M059J (cell line): ENCODE data around the gene CHCHD6. TPM values are rescaled to one million over a fixed set of nuclear protein-coding genes. Genes with fewer than 3 reads are reported as not detected.
A peak's percentile ranks its signal among the peaks of the same experiment; 100 is the strongest.

Experiments
- DNase-seq: peaks from one replicate; pipeline ENCODE4 v3.0.0-alpha.2; 2012; ENCODE audit warnings: low read depth
- total RNA-seq: library from RNA; depleted of rRNA; stranded (reverse); fragments of >200 nt; shearing (Covaris generic); gene quantifications from 2 replicates; pipeline ENCODE4 v1.2.3, GENCODE V29; 2014

Gene CHCHD6
- total RNA-seq, 1 experiment from 2014 or later = 18.7 TPM

DNA sequence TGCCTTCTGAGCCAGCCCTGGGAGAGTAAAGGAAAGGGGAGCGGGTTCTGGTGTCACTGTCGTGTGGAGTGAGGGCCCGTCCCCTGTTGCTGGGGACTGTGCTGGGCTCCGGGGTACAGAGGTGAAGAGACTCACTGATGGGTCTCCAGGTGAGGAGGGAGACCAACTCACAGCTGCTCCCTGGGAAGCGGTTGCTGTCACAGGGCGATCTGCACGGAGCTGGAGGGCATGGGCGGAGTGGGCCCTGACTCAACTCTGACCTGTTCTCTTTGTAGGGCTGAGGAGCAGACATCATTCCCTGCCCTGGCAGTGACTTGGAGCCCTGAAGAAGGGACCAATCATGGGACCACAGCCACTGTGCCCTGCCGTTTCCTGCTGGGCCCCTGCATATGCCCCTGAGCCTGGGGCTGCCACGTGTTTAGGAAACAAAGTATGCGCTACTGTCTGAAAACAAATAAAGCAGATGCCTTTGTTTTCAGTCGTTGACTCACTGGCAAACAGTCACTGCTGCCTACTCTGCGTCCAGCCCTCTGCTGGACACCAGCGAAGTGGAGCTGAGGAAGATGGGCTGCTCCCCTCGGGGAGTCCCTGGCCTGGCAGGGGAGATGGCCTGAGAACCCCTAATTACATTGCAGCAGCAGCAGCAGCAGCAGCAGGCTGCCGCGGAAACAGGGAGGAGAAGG lies 256.0 kb downstream of the CHCHD6 start:
- peak; percentile 71 for DNase-seq

DNA sequence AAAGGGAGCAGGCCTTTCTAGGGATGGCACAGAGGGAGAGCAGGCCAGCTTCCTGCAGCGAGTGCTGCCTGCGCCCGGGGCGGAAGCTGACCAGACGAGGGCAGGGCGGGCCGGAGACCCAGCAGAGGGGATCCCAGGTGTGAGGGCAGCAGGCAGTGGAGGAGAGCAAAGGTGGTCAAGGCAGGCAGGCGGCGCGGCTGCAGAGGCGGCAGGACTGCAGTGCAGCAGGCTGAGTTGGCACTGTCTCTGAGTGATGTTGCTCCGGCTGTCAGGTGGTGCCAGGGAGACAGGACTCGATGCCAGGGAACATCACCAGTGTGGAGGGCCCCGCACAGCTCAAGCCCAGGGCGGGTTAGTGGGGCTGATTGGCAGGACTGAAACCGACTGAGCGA lies 256.6 kb downstream of the CHCHD6 start:
- DNase-seq = no peak

DNA sequence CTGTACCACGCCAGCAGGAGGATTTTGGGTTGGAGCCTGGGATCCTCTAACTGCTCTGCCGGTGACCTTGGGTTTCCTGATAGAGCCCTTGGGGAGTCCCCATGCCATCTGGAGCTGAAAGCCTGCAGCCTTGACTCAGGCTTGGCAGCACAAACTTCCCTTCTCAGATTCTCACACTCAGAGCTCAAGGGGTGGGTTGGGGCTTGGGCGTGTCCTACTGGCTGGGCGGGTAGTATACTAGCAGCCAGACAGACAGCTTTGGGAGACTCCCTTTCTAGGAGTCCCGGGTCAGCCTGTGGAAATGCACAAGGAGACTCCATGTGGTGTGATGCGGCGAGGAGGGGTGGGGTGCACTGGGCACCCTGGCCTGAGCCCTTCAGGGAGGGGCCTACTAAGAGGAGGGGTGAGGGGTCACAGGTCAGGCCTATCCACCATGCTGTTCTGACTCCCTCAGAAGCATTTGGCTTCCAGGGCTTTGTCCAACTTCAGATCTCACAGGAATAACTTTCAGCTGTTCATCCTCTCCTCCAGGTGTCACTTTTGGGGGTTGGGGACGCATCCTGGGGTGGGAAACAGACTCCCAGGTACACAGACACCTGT lies 257.3 kb downstream of the CHCHD6 start:
- peak; percentile 41 for DNase-seq

DNA sequence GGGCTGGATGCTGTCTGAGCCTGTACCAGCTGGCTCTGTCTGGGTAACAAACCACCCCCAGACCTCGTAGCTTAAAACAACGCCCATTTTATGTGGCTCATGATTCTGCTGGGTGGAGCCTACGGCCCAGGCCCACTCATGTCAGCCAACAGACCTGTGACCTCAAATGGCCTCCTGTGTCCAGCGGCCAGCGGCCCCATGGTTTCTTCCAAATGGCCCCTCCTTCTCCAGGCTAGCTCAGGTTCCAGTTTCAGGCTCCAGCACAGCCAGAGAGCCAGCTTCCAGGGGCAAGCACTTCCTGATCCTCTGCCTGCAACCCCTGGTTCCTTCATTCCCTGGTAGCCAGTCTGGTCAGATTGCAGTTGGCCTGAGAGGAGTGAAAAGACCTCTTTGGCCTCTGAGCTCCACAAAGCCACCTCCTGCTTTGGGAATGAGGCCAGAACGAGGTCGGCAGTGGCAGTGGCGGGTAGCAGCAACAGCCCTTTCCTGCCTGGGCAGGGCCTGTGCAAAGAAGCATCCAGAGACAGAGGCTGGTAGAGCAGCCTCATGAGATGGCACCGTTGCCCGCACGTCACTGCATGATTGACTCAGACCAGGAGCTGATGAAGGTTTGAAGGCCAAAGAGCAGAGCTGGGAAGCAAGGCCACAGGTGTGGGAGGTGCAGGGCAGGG lies 257.9 kb downstream of the CHCHD6 start:
- DNase-seq = no peak

DNA sequence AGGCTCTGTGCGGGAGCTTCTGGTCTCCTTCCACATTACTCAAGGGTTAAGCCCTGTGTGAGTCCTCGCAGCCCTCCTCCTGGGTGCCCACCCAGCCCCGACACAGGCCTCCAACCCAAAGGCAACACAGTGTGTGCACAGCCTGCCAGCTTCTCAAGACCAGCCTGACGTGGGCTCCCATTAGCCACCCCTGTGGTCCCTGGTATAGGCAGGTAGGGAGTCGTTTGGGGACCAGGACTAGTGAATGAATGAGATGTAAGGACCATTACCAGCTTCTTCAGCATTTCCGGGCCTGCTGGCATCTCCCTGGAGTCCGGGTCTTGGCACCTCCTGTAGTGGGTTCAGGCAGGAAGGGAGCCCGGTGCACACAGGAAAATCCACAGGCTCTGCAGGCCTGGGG lies 258.7 kb downstream of the CHCHD6 start:
- DNase-seq = no peak

DNA sequence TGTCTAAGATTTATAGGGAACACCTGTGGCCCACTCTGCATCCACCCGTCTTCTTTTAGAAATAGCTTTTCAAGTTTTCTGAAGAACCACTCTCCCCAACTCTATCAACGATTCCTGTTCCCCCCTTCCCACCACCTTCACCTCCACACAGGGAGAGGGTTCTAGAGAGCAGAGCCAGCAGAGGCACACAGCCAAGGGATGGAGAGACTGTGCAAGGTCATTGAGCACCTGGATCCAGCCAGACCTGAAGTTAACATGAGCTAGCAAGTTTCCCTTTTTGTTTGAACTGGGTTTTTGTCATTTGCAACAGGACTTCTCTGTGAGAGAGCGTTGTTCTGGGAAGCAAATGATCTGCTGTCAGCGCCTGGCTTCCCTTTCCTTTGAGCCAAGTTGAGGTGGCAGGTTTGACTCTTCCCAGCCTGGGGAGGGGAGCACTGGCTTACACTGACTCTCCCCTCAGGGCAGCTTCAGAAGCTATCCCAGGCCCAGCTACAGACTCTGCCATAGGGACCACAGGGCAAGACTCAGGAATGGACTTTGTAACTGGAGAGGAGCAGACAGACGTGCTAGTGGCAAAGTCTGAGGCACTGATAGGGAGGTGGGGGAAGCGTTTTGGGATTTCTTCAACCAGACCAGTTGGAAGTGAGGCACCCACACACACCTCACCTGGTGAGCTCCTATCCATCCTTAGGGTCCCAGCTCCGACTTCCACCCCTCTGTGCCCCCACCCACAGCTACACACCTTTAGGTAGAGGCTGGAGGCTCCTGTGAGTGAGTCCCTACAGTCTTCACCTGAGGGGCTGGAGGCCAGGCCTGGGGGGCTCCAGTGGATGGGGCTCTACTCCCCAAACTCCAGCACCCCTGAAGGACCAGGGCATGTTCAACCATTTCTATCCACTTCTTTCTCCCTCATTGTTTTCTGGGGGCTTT lies 259.5 kb downstream of the CHCHD6 start:
- no peak for DNase-seq

- DNase-seq = no peak
Measured at GRCh38 chr3:126964261-126964660, 260.2 kb downstream of the CHCHD6 start.

- no peak for DNase-seq
Measured at GRCh38 chr3:126964950-126965349, 260.9 kb downstream of the CHCHD6 start.

- DNase-seq = no peak
Measured at GRCh38 chr3:126965526-126966080, 261.6 kb downstream of the CHCHD6 start.

DNA sequence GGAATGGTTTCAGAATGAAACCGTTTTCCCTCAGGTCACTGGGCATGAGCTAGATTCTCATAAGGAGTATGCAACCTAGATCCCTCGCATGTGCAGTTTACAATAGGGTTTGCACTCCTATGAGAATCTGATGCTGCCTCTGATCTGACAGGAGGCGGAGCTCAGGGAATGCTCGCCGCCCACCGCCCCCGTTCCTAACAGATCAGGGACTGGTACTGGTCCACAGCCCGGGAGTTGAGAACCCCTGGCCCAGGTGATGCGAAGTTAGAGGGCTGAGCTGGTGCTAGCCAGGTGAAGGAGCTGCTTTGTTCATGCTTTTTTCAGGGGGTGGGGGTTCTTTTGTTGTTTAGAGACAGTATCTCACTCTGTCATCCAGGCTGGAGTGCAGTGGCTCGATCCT lies 263.3 kb downstream of the CHCHD6 start:
- no peak for DNase-seq

DNA sequence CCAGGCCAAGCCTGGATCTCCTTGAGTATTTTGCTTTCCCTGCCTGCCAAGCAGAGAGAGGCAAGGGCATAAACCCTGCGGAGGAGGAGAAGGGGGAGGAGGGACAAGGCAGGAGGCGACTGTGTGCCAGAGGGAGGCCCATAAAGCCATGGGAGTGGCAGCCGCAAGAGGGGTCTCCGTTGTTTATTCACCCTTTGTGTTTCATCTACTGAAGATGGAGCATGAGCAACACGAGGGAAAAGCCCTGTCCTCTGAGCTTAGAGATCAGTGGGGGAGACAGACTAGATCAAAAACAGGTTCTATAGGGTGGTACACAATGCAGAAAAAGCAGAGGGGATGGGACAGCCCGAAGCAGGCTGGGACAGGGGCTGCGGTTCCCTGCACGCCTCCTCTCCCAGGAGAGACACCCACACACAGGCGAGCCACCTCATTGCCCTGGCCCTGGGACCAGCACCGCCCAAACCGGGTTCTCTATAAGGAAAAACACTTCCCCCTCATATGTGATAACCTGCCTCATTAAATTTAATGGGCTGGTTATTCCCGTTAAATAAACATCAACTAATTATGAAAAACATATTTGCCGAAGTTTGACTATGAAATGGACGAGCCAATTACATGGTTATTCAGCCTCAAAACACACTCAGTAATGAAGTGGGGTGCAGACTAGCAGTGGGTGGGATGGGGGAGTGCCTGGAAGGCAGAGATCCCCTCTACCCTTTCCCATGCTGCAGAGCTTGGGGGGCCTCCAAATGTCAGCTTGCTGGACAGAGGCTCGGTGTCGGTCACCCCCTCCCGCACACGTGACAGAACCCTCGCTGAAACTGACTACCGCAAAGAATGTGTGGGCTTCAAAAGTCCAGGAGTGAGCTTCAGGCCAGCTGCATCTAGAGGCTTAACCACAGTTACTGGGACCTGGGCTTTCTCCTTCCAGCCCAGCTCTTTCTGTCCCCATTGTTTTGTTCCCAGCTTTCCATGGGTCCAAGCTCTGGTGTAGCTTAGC lies 264.7 kb downstream of the CHCHD6 start:
- no peak for DNase-seq

- no peak for DNase-seq
Measured at GRCh38 chr3:126969586-126969985, 265.5 kb downstream of the CHCHD6 start.

- DNase-seq = no peak
Measured at GRCh38 chr3:126970101-126970500, 266.1 kb downstream of the CHCHD6 start.

DNA sequence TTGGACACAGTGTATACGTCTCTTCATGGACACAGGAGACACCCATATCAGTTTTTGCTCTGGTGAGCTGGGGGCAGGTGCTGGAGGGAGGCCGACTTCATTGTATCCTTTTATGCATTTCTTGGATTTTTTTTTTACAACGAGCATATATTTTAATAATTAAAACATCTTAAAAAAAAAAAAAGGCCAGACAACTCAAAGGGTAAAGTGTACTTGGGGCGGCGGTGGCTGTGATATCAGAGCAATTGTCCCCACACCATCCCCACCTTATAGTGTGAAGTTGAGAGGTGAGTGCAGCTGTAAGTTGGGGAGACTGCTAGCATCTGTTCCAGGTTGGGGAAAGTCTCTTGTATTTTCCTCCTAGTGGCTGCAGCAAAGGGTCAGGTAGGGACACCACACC lies 266.9 kb downstream of the CHCHD6 start:
- DNase-seq = no peak

DNA sequence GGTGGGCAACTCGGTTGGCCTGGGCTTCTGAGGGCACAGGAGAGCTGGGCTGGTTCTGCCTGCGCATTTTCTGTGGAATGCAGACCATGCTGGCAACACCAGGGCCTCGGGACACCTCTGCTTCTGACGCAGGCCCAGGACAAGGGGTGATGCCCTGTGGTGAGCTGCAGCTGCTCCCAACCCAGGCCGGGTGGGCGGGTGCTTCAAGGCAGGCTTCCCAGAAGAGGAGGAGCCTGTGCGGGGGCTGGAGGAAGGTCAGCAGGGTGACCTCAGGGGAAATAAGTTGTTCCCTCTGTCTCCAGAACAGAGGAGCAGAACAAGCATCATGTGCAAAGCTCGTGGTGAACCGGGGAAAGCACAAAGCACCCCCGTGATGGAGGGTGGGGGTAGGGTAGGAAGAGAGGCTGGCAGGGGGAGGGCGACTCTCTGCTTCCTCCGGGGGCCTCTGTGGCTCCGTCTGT lies 267.9 kb downstream of the CHCHD6 start:
- no peak for DNase-seq

DNA sequence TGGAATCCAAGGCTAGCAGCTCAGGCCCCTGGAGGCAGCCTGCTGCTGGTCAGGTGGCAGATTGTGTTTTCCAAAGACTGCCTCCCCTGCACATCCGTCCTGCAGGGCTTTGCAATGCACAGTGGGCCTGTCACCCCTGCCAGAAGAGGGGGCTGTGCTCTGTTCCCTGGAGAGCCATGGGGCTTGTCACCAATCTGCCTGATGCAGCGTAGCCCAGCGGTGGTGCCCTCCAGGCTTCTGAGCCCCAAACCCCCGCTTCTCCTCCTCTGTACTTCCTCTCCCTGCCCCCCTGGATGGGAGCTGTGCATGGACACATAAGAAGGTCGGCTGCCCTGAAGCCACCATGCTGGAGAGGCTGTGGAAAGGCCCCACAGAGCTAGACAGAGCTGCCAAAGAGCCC lies 268.8 kb downstream of the CHCHD6 start:
- no peak for DNase-seq

- DNase-seq = no peak
Measured at GRCh38 chr3:126973814-126974213, 269.8 kb downstream of the CHCHD6 start.

DNA sequence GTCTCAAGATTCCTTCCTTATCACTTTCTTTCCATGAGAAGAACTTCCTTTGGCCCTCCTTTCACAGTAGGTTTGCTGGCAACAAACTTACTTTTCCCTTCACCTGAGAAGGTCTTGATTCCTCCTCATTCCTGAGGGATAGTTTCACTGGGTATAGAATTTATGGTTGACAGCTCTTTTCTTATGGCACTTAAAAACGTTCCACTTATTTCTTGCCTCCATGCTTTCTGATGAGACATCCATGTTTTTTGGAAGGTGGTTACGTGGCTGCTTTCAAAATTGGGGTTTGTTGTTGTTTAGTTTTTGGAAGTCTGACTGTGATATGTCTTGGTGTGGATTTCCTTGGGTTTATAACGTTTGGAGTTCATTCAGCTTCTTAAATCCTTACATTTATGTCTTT lies 270.7 kb downstream of the CHCHD6 start:
- DNase-seq = no peak

- no peak for DNase-seq
Measured at GRCh38 chr3:126976906-126977305, 272.9 kb downstream of the CHCHD6 start.

- no peak for DNase-seq
Measured at GRCh38 chr3:126977821-126978220, 273.8 kb downstream of the CHCHD6 start.
